GM18505 (cell line): ENCODE results near the gene MECP2.

ENCODE experiments used
- ATAC-seq: cut with Tn5 transposase; IDR thresholded peaks from one replicate; pipeline ENCODE4 v1.9.1; 2021; ENCODE audit not compliant: unreplicated experiment
- POLR2A ChIP-seq: IDR thresholded peaks from 4 replicates; pipeline ENCODE4 v1.6.1; 2011; ENCODE audit warnings: borderline replicate concordance; ENCODE audit not compliant: insufficient read depth, insufficient read length; ENCODE audit errors: extremely low read depth

Gene MECP2

GRCh38 chrX:154125391-154126040, 28.0 kb upstream of the MECP2 start:
- no peak for TF ChIP-seq POLR2A
- ATAC-seq: no peak

GRCh38 chrX:154123241-154124219, 26.0 kb upstream of the MECP2 start:
- no peak for TF ChIP-seq POLR2A
- no peak for ATAC-seq

- no peak for TF ChIP-seq POLR2A
- ATAC-seq: no peak
Observed at GRCh38 chrX:154121961-154122360, 24.4 kb upstream of the MECP2 start.

GRCh38 chrX:154121207-154121606, 23.7 kb upstream of the MECP2 start:
- TF ChIP-seq POLR2A: no peak
- no peak for ATAC-seq

- TF ChIP-seq POLR2A: no peak
- ATAC-seq: no peak
Observed at GRCh38 chrX:154120567-154120966, 23.1 kb upstream of the MECP2 start.

- no peak for TF ChIP-seq POLR2A
- no peak for ATAC-seq
Observed at GRCh38 chrX:154117566-154117965, 20.0 kb upstream of the MECP2 start.

GRCh38 chrX:154116426-154117211, 19.1 kb upstream of the MECP2 start:
- no peak for TF ChIP-seq POLR2A
- ATAC-seq: no peak

- ATAC-seq: no peak
- TF ChIP-seq POLR2A: no peak
Observed at GRCh38 chrX:154115750-154116149, 18.2 kb upstream of the MECP2 start.

GRCh38 chrX:154115071-154115470, 17.6 kb upstream of the MECP2 start:
- ATAC-seq: no peak
- TF ChIP-seq POLR2A: no peak

- ATAC-seq: no peak
- TF ChIP-seq POLR2A: no peak
Observed at GRCh38 chrX:154114652-154115051, 17.1 kb upstream of the MECP2 start.

- TF ChIP-seq POLR2A: no peak
- ATAC-seq: no peak
Observed at GRCh38 chrX:154113729-154114128, 16.2 kb upstream of the MECP2 start.

- ATAC-seq: no peak
- no peak for TF ChIP-seq POLR2A
Observed at GRCh38 chrX:154098551-154098950, 1.0 kb upstream of the MECP2 start.

- peak; percentile 49 for TF ChIP-seq POLR2A
- ATAC-seq: peak; percentile 47
Observed at GRCh38 chrX:154097003-154097588, 421 bp downstream of the MECP2 start.

GRCh38 chrX:154096140-154097002, 1.1 kb downstream of the MECP2 start:
- ATAC-seq: no peak
- no peak for TF ChIP-seq POLR2A
